GM19351 (cell line): ENCODE measurements around the gene UBR4.

Experiments
- ATAC-seq: cut with Tn5 transposase; IDR thresholded peaks from one replicate; pipeline ENCODE4 v1.9.1; 2021; ENCODE audit warnings: mild to moderate bottlenecking, moderate library complexity; ENCODE audit not compliant: unreplicated experiment

UBR4 gene

GRCh38 chr1:19074361-19074901 lies 135.6 kb downstream of the UBR4 start:
- ATAC-seq = no peak

GRCh38 chr1:19073311-19074186 lies 136.5 kb downstream of the UBR4 start:
- ATAC-seq = no peak

GRCh38 chr1:19072285-19072981 lies 137.6 kb downstream of the UBR4 start:
- ATAC-seq = no peak

GRCh38 chr1:19071674-19072281 lies 138.3 kb downstream of the UBR4 start:
- ATAC-seq = no peak

GRCh38 chr1:19070891-19071621 lies 139.0 kb downstream of the UBR4 start:
- no peak for ATAC-seq

- ATAC-seq = no peak
Measured at GRCh38 chr1:19070197-19070651, 139.8 kb downstream of the UBR4 start.

- no peak for ATAC-seq
Measured at GRCh38 chr1:19068639-19069276, 141.3 kb downstream of the UBR4 start.

GRCh38 chr1:19067912-19068638 lies 142.0 kb downstream of the UBR4 start:
- ATAC-seq = no peak

- ATAC-seq = no peak
Measured at GRCh38 chr1:19067182-19067911, 142.7 kb downstream of the UBR4 start.

GRCh38 chr1:19066874-19067181 lies 143.2 kb downstream of the UBR4 start:
- no peak for ATAC-seq

- ATAC-seq = no peak
Measured at GRCh38 chr1:19066248-19066873, 143.7 kb downstream of the UBR4 start.

- no peak for ATAC-seq
Measured at GRCh38 chr1:19065526-19066247, 144.4 kb downstream of the UBR4 start.

GRCh38 chr1:19064906-19065450 lies 145.1 kb downstream of the UBR4 start:
- no peak for ATAC-seq

- no peak for ATAC-seq
Measured at GRCh38 chr1:19063122-19063521, 146.9 kb downstream of the UBR4 start.

- ATAC-seq = no peak
Measured at GRCh38 chr1:19062258-19063029, 147.6 kb downstream of the UBR4 start.

- ATAC-seq = no peak
Measured at GRCh38 chr1:19061798-19062197, 148.3 kb downstream of the UBR4 start.

- ATAC-seq = no peak
Measured at GRCh38 chr1:19061343-19061742, 148.7 kb downstream of the UBR4 start.
